Spleen (tissue), 7 donors: ENCODE measurements around the gene TMEM214.

Experiments
- POLR2A ChIP-seq, 3 donors: fragments of 450-650 bp; IDR thresholded peaks; one replicate each; pipeline ENCODE4 v1.5.1; 2017; ENCODE audit warnings: antibody characterized with exemption in 3 of 3, mild to moderate bottlenecking in 1 of 3
- POLR2AphosphoS5 ChIP-seq, 3 donors: sonication (generic); formaldehyde crosslinking; IDR thresholded peaks; one replicate each; pipeline ENCODE4 v1.5.1; 2017; ENCODE audit warnings: antibody characterized with exemption in 3 of 3
- TF ChIP-seq, protein P1 (sequence below), 11 experiments: fragments of 200-600 bp in 7 of 11; fragments of 450-650 bp in 4 of 11; sonication (generic) in 4 of 11; IDR thresholded peaks in 8 of 11; conservative IDR thresholded peaks in 3 of 11; 1 replicate in 7 of 11; 2 replicates in 4 of 11; pipeline versions ENCODE4 v1.4.0 to v1.8.0; 2016 to 2021; ENCODE audit warnings: antibody characterized with exemption in 11 of 11, inconsistent platforms in 4 of 11, mild to moderate bottlenecking in 1 of 11
- donor health status: DM: no; HTN: no; CAD: no; lungs with moderate emphysema.
- donor health status: DM: no; HTN: no; CAD: no.
- donor health status: DM: no; HTN: no; CAD: no.

DNA sequence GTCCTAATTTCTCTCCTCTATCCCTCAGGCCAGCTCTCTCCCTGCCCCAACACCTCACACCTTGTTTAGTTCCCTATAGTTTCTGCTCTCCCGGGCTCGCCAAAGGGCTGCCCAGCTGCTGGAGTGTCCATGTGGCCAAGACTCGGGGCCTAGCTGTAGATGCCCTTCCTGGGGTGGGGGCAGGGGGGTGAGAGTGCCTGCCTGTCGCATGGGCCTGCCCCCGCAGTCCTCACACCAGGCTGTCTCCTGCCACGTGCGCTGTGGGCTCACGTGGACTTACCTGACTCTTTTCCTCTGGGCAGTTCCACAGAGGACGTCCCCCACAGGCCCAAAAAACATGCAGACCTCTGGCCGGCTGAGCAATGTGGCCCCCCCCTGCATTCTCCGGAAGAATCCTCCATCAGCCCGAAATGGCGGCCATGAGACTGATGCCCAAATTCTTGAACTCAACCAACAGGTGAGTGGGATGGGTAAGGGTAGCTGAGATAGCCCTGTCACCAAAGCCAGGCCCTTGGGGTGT is 7.4 kb upstream of the TMEM214 start:
- TF ChIP-seq POLR2A (IDR thresholded peaks at IDR 0.05): no peak
- TF ChIP-seq, protein P1, sequence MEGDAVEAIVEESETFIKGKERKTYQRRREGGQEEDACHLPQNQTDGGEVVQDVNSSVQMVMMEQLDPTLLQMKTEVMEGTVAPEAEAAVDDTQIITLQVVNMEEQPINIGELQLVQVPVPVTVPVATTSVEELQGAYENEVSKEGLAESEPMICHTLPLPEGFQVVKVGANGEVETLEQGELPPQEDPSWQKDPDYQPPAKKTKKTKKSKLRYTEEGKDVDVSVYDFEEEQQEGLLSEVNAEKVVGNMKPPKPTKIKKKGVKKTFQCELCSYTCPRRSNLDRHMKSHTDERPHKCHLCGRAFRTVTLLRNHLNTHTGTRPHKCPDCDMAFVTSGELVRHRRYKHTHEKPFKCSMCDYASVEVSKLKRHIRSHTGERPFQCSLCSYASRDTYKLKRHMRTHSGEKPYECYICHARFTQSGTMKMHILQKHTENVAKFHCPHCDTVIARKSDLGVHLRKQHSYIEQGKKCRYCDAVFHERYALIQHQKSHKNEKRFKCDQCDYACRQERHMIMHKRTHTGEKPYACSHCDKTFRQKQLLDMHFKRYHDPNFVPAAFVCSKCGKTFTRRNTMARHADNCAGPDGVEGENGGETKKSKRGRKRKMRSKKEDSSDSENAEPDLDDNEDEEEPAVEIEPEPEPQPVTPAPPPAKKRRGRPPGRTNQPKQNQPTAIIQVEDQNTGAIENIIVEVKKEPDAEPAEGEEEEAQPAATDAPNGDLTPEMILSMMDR (IDR thresholded peaks at IDR 0.05 in 8 of 11, conservative IDR thresholded peaks at IDR 0.05 in 3 of 11): no peak
- no peak for TF ChIP-seq POLR2AphosphoS5 (IDR thresholded peaks at IDR 0.05)
